HCT116 (cell line): ENCODE measurements around the gene LAPTM4A. TPM values are rescaled to one million over a fixed set of nuclear protein-coding genes. Genes with fewer than 3 reads are reported as not detected.

Source experiments
- ATAC-seq: fragments of 200-7000 bp; cut with Tn5 transposase; 2 replicates; pipeline ENCODE4 v1.9.1; 2020; ENCODE audit warnings: mild to moderate bottlenecking, moderate library complexity
- BruUV-seq: library from RNA; stranded (reverse); fragments of 400-500 nt; replicated peaks from 2 replicates; lab custom pipeline; 2021; lab: Mats Ljungman, UMichigan
- CTCF ChIA-PET: fragments of 300-600 bp; sonication (Branson Sonifier 250); formaldehyde crosslinking; loops from one replicate; lab custom pipeline; 2021; ENCODE audit warnings: antibody characterized with exemption; lab: Charles Lee
- POLR2A ChIA-PET: fragments of 300-600, 350-600 bp; sonication (Branson Sonifier 250); formaldehyde crosslinking; loops from one replicate; lab custom pipeline; 2021; ENCODE audit warnings: antibody characterized with exemption; lab: Charles Lee
- RAD21 ChIA-PET, 2 experiments: fragments of 300-600 bp; sonication (Branson Sonifier 250); formaldehyde crosslinking; loops; one replicate each; lab custom pipeline; 2023; ENCODE audit warnings: low total read pairs in 2 of 2; ENCODE audit not compliant: uncharacterized antibody in 2 of 2, unreplicated experiment in 2 of 2, low non-redundant PET in 1 of 2; lab: Charles Lee
- DNase-seq: peaks from one replicate; pipeline ENCODE4 v3.0.0-alpha.2; 2010; ENCODE audit warnings: low read depth, low spot score
- H2AFZ ChIP-seq: fragments of 200-600 bp; shearing (Covaris generic), sonication (generic); 2 replicates; pipeline ENCODE4 v1.6.1; 2017; ENCODE audit warnings: low read depth, mixed run types, mixed read lengths, antibody characterized with exemption, low read length; ENCODE audit not compliant: poor library complexity, severe bottlenecking
- H3K27ac ChIP-seq: 2 replicates; pipeline ENCODE4 v1.5.1; 2012; ENCODE audit warnings: low read depth, low read length
- H3K27me3 ChIP-seq: fragments of 200-600 bp; sonication (generic); 2 replicates; pipeline ENCODE4 v1.6.1; 2016; ENCODE audit warnings: mixed run types, low read length, mixed read lengths; ENCODE audit not compliant: insufficient read depth
- H3K36me3 ChIP-seq, 2 experiments: fragments of 200-500 bp in 1 of 2; fragments of 200-600 bp in 1 of 2; sonication (Bioruptor generic) in 1 of 2; sonication (generic) in 1 of 2; 2 replicates each; pipeline versions ENCODE4 v1.5.1 to v1.6.1; 2014 to 2016; ENCODE audit warnings: low read length in 2 of 2, inconsistent platforms in 1 of 2, mixed read lengths in 1 of 2, mixed run types in 1 of 2; ENCODE audit not compliant: insufficient read depth in 2 of 2, control insufficient read depth in 1 of 2
- H3K4me1 ChIP-seq, 2 experiments: fragments of 200-600 bp in 1 of 2; sonication (generic) in 1 of 2; 2 replicates each; pipeline versions ENCODE4 v1.5.1 to v1.6.1; 2012 to 2017; ENCODE audit warnings: low read length in 2 of 2, inconsistent platforms in 1 of 2, mild to moderate bottlenecking in 1 of 2, mixed read lengths in 1 of 2, mixed run types in 1 of 2, moderate library complexity in 1 of 2; ENCODE audit not compliant: insufficient read depth in 2 of 2, control insufficient read depth in 1 of 2
- H3K4me2 ChIP-seq: fragments of 200-600 bp; sonication (generic); 2 replicates; pipeline ENCODE4 v1.6.1; 2017; ENCODE audit warnings: mixed run types, low read length, mixed read lengths
- H3K4me3 ChIP-seq, 2 experiments: fragments of 200-600 bp in 1 of 2; sonication (generic) in 1 of 2; replicated peaks in 1 of 2; 2 replicates each; pipeline ENCODE4 v1.5.1; 2011 to 2016; ENCODE audit warnings: low read length in 2 of 2, control low read depth in 1 of 2, low read depth in 1 of 2, mild to moderate bottlenecking in 1 of 2, mixed read lengths in 1 of 2, mixed run types in 1 of 2
- H3K79me2 ChIP-seq: fragments of 200-600 bp; sonication (generic); 2 replicates; pipeline ENCODE4 v1.6.1; 2017; ENCODE audit warnings: mild to moderate bottlenecking, mixed run types, low read length, moderate library complexity, mixed read lengths; ENCODE audit not compliant: insufficient read depth
- H3K9ac ChIP-seq: fragments of 200-600 bp; sonication (generic); 2 replicates; pipeline ENCODE4 v1.6.1; 2016; ENCODE audit warnings: low read length, mixed read lengths
- H3K9me2 ChIP-seq: fragments of 200-600 bp; sonication (generic), shearing (Covaris generic); 2 replicates; pipeline ENCODE4 v1.6.1; 2017; ENCODE audit warnings: mixed run types, mild to moderate bottlenecking, moderate library complexity; ENCODE audit not compliant: insufficient read depth
- H3K9me3 ChIP-seq, 2 experiments: fragments of 200-500 bp in 1 of 2; fragments of 200-600 bp in 1 of 2; sonication (Bioruptor generic) in 1 of 2; sonication (generic) in 1 of 2; 2 replicates each; pipeline ENCODE4 v1.6.1; 2014 to 2017; ENCODE audit warnings: low read length in 2 of 2, mixed read lengths in 2 of 2, inconsistent platforms in 1 of 2, low read depth in 1 of 2, mild to moderate bottlenecking in 1 of 2, mixed run types in 1 of 2, moderate library complexity in 1 of 2; ENCODE audit not compliant: control insufficient read depth in 1 of 2, insufficient read depth in 1 of 2
- H4K20me1 ChIP-seq: fragments of 200-600 bp; sonication (generic), shearing (Covaris generic); 2 replicates; pipeline ENCODE4 v1.6.1; 2017; ENCODE audit warnings: mixed run types, mild to moderate bottlenecking, moderate library complexity; ENCODE audit not compliant: insufficient read depth
- CEBPB ChIP-seq: IDR thresholded peaks from 2 replicates; pipeline ENCODE4 v1.6.1; 2012; ENCODE audit warnings: low read depth
- ELF1 ChIP-seq: IDR thresholded peaks from 2 replicates; pipeline ENCODE4 v1.6.1; 2012; ENCODE audit warnings: low read depth, borderline replicate concordance
- EZH2 ChIP-seq: fragments of 200-600 bp; sonication (generic); IDR thresholded peaks from 2 replicates; pipeline ENCODE4 v1.6.1; 2017; ENCODE audit warnings: antibody characterized with exemption, mixed run types
- EZH2phosphoT487 ChIP-seq: fragments of 200-600 bp; IDR thresholded peaks from 2 replicates; pipeline ENCODE4 v1.6.1; 2018; ENCODE audit warnings: antibody characterized with exemption, borderline replicate concordance
- JUND ChIP-seq: IDR thresholded peaks from 2 replicates; pipeline ENCODE4 v1.6.1; 2012
- POLR2A ChIP-seq: IDR thresholded peaks from 2 replicates; pipeline ENCODE4 v1.7.0; 2011; ENCODE audit warnings: borderline replicate concordance; ENCODE audit not compliant: insufficient read depth, insufficient read length; ENCODE audit errors: extremely low read depth
- POLR2AphosphoS5 ChIP-seq: IDR thresholded peaks from 2 replicates; pipeline ENCODE4 v1.6.1; 2011; ENCODE audit warnings: mild to moderate bottlenecking, low read depth, low read length, moderate library complexity
- RAD21 ChIP-seq: IDR thresholded peaks from 2 replicates; pipeline ENCODE4 v1.6.1; 2012; ENCODE audit warnings: low read depth, mild to moderate bottlenecking
- SIN3A ChIP-seq: IDR thresholded peaks from 2 replicates; pipeline ENCODE4 v1.6.1; 2012; ENCODE audit warnings: low read depth
- SP1 ChIP-seq: IDR thresholded peaks from 2 replicates; pipeline ENCODE4 v1.6.1; 2012; ENCODE audit warnings: low read depth
- ZNF274 ChIP-seq: fragments of 200-500 bp; sonication (Bioruptor generic); IDR thresholded peaks from 2 replicates; pipeline ENCODE4 v1.6.1; 2014; ENCODE audit warnings: mild to moderate bottlenecking, low read depth, low read length, inconsistent platforms
- intact Hi-C: fragments of 100-400 bp; cut with micrococcal nuclease; formaldehyde crosslinking; loops from 2 replicates; pipeline ENCODE4 v1.10.0; 2022
- total RNA-seq: library from RNA; stranded (reverse); gene quantifications from one replicate; pipeline ENCODE4 v1.2.1, GENCODE V29; 2021; ENCODE audit not compliant: unreplicated experiment
- TF ChIP-seq, protein P1 (sequence below): IDR thresholded peaks from 2 replicates; pipeline ENCODE4 v1.6.1; 2012
- TF ChIP-seq, protein P2 (sequence below): IDR thresholded peaks from 2 replicates; pipeline ENCODE4 v1.6.1; 2012; ENCODE audit warnings: low read depth
- TF ChIP-seq, protein P3 (sequence below): IDR thresholded peaks from 2 replicates; pipeline ENCODE4 v1.6.1; 2011; ENCODE audit warnings: mild to moderate bottlenecking, low read length, moderate library complexity; ENCODE audit not compliant: insufficient replicate concordance; ENCODE audit errors: extremely low read depth

Gene LAPTM4A
- total RNA-seq, 1 experiment from 2014 or later, result 84.5 TPM

DNA sequence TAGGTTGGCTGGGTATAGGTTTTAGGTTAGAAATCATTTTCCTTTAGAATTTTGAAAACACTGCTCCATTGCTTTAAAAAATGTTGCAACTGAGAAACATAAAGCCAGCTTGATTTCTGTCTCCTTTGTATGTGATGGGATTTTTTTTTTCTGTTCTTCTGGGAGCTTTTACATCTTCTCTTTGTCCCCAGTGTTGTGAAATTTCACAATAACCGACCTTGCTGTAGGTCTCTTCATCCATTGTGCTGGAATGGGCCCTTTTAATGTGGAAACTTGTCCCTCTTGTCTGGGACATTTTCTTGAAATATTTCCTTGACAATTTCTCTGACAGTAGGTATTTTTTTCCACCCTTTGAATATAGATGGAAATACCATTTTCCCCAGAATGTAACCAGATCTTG is 44.0 kb upstream of the LAPTM4A start:
- intact Hi-C loops, result no loop called here
- Histone ChIP-seq H3K9ac (no peak overlapping the region), H4K20me1 (no peaks in the 10 kb centered on the region), H3K79me2 (no peaks in the 10 kb centered on the region), H3K4me2 (no peak overlapping the region), H3K27me3 (no peaks in the 10 kb centered on the region), H3K27ac (no peak overlapping the region), H2AFZ (no peak overlapping the region), H3K9me3 (no peaks in the 10 kb centered on the region), H3K9me2 (no peaks in the 10 kb centered on the region), H3K4me3 (no peak overlapping the region), H3K36me3 (no peaks in the 10 kb centered on the region), H3K4me1 (peaks cover 0 to 9% of the 10 kb centered on the region in 2 experiments; a peak in 2 of 4 replicates)
- CTCF ChIA-PET, result interaction anchor here (2.8 to 3.2 kb wide), 2 partner anchors 80 to 140 kb away, joined by 15 to 35 read pairs; no protein-coding TSS in a partner anchor
- DNase-seq (no peak), ATAC-seq (no peak)
- POLR2A ChIA-PET, result no interaction called here
- RAD21 ChIA-PET, result no interaction called here
- BruUV-seq, result no TSS peak
- TF ChIP-seq ZNF274, result no peak
- TF ChIP-seq SIN3A, result no peak
- TF ChIP-seq, protein P1, sequence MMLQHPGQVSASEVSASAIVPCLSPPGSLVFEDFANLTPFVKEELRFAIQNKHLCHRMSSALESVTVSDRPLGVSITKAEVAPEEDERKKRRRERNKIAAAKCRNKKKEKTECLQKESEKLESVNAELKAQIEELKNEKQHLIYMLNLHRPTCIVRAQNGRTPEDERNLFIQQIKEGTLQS, result no peak
- TF ChIP-seq ELF1, result no peak
- TF ChIP-seq EZH2phosphoT487, result no peak
- TF ChIP-seq SP1, result no peak

DNA sequence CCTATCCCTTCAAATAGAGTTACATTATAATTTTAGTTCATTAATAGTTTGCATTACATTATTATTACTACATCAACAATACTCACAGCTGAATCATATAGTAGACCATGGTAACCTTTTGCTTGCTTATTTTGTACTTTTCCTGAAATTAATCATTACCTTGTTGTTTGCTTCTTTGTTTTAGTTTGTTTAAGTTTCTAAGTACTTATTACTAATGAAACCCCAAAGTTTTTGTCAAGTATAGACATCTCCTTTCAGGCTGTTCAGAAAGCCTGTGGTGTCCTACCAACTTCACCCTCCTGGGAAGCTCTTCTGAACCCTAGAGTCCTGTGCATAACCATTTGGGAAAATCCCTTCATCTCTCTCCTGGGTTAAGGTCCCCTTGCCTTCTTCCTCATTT is 43.5 kb upstream of the LAPTM4A start:
- H3K36me3 ChIP-seq, result no peaks in the 10 kb centered on the region
- H4K20me1 ChIP-seq, result no peaks in the 10 kb centered on the region
- H3K27ac ChIP-seq, result no peak overlapping the region
- no peaks in the 10 kb centered on the region for H3K9me3 ChIP-seq
- H3K79me2 ChIP-seq, result no peaks in the 10 kb centered on the region
- H3K9me2 ChIP-seq, result no peaks in the 10 kb centered on the region
- DNase-seq (no peak), ATAC-seq (no peak)
- intact Hi-C loops, result no loop called here
- H3K4me3 ChIP-seq, result no peak overlapping the region
- RAD21 ChIA-PET, result interaction anchor here in 1 of 2 experiments (1.6 kb wide), 1 partner anchor 79 kb away, joined by 7 read pairs; no protein-coding TSS in a partner anchor
- POLR2A ChIA-PET, result no interaction called here
- no peak overlapping the region for H3K4me2 ChIP-seq
- peaks cover 0 to 9% of the 10 kb centered on the region in 2 experiments; a peak in 2 of 4 replicates for H3K4me1 ChIP-seq
- no peak overlapping the region for H3K9ac ChIP-seq
- no TSS peak for BruUV-seq
- CTCF ChIA-PET, result interaction anchor here (2.8 to 3.2 kb wide), 2 partner anchors 79 to 140 kb away, joined by 15 to 35 read pairs; no protein-coding TSS in a partner anchor
- no peaks in the 10 kb centered on the region for H3K27me3 ChIP-seq
- H2AFZ ChIP-seq, result no peak overlapping the region
- TF ChIP-seq, protein P2, sequence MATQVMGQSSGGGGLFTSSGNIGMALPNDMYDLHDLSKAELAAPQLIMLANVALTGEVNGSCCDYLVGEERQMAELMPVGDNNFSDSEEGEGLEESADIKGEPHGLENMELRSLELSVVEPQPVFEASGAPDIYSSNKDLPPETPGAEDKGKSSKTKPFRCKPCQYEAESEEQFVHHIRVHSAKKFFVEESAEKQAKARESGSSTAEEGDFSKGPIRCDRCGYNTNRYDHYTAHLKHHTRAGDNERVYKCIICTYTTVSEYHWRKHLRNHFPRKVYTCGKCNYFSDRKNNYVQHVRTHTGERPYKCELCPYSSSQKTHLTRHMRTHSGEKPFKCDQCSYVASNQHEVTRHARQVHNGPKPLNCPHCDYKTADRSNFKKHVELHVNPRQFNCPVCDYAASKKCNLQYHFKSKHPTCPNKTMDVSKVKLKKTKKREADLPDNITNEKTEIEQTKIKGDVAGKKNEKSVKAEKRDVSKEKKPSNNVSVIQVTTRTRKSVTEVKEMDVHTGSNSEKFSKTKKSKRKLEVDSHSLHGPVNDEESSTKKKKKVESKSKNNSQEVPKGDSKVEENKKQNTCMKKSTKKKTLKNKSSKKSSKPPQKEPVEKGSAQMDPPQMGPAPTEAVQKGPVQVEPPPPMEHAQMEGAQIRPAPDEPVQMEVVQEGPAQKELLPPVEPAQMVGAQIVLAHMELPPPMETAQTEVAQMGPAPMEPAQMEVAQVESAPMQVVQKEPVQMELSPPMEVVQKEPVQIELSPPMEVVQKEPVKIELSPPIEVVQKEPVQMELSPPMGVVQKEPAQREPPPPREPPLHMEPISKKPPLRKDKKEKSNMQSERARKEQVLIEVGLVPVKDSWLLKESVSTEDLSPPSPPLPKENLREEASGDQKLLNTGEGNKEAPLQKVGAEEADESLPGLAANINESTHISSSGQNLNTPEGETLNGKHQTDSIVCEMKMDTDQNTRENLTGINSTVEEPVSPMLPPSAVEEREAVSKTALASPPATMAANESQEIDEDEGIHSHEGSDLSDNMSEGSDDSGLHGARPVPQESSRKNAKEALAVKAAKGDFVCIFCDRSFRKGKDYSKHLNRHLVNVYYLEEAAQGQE, result no peak
- TF ChIP-seq CEBPB (no peak), EZH2 (no peak), RAD21 (no peak), POLR2AphosphoS5 (no peak), JUND (no peak), POLR2A (no peak)
- TF ChIP-seq, protein P3, sequence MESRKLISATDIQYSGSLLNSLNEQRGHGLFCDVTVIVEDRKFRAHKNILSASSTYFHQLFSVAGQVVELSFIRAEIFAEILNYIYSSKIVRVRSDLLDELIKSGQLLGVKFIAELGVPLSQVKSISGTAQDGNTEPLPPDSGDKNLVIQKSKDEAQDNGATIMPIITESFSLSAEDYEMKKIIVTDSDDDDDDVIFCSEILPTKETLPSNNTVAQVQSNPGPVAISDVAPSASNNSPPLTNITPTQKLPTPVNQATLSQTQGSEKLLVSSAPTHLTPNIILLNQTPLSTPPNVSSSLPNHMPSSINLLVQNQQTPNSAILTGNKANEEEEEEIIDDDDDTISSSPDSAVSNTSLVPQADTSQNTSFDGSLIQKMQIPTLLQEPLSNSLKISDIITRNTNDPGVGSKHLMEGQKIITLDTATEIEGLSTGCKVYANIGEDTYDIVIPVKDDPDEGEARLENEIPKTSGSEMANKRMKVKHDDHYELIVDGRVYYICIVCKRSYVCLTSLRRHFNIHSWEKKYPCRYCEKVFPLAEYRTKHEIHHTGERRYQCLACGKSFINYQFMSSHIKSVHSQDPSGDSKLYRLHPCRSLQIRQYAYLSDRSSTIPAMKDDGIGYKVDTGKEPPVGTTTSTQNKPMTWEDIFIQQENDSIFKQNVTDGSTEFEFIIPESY, result no peak
- TF ChIP-seq, protein P1, result no peak
